ENCODE results near the gene SLC27A1.

The SLC27A1 gene

GRCh38 chr19:17469481-17470067 lies 750 bp upstream of the SLC27A1 start:
- ATAC-seq = peak; percentile 77
- TF ChIP-seq GLIS3 (CRISPR knock-in tag; IDR thresholded peaks at IDR 0.05) (no peak), ARNTL (CRISPR knock-in tag; IDR thresholded peaks at IDR 0.05; ENCODE audit: borderline replicate concordance, low read depth) (no peak), RARB (CRISPR knock-in tag; IDR thresholded peaks at IDR 0.05) (no peak), ESRRG (CRISPR knock-in tag; IDR thresholded peaks at IDR 0.05) (no peak)

GRCh38 chr19:17471410-17472125 lies 1.2 kb downstream of the SLC27A1 start:
- no peak for TF ChIP-seq TCF4 (CRISPR knock-in tag; IDR thresholded peaks at IDR 0.05; ENCODE audit: borderline replicate concordance)
- TF ChIP-seq ISL1 (CRISPR knock-in tag; IDR thresholded peaks at IDR 0.05) = no peak
- TF ChIP-seq ZFP30 (CRISPR knock-in tag; IDR thresholded peaks at IDR 0.05) = no peak
- no peak for TF ChIP-seq OSR1 (CRISPR knock-in tag; IDR thresholded peaks at IDR 0.05)
- TF ChIP-seq TOX (CRISPR knock-in tag; IDR thresholded peaks at IDR 0.05; ENCODE audit: borderline replicate concordance) = no peak
- no peak for TF ChIP-seq CSDC2 (CRISPR knock-in tag; IDR thresholded peaks at IDR 0.05)
- no peak for TF ChIP-seq PPARA (CRISPR knock-in tag; IDR thresholded peaks at IDR 0.05; ENCODE audit: borderline replicate concordance)
- no peak for TF ChIP-seq CSRNP3 (CRISPR knock-in tag; IDR thresholded peaks at IDR 0.05)
- no peak for TF ChIP-seq ZNF8 (CRISPR knock-in tag; IDR thresholded peaks at IDR 0.05)
- TF ChIP-seq ZNF565 (CRISPR knock-in tag; conservative IDR thresholded peaks at IDR 0.05; ENCODE audit: low read depth) = no peak
- TF ChIP-seq RARB (CRISPR knock-in tag; IDR thresholded peaks at IDR 0.05) = no peak
- TF ChIP-seq POU6F1 (CRISPR knock-in tag; IDR thresholded peaks at IDR 0.05; ENCODE audit: borderline replicate concordance, low read depth) = no peak
- TF ChIP-seq ZNF70 (CRISPR knock-in tag; IDR thresholded peaks at IDR 0.05) = no peak
- TF ChIP-seq PATZ1 (CRISPR knock-in tag; IDR thresholded peaks at IDR 0.05; ENCODE audit: borderline replicate concordance) = no peak
- TF ChIP-seq ZFP3 (CRISPR knock-in tag; IDR thresholded peaks at IDR 0.05) = no peak
- no peak for TF ChIP-seq ESRRG (CRISPR knock-in tag; IDR thresholded peaks at IDR 0.05)
- TF ChIP-seq GLIS3 (CRISPR knock-in tag; IDR thresholded peaks at IDR 0.05) = no peak
- no peak for TF ChIP-seq ZC3H10 (CRISPR knock-in tag; IDR thresholded peaks at IDR 0.05)
- no peak for ATAC-seq

- no peak for ATAC-seq
- no peak for TF ChIP-seq TOX (CRISPR knock-in tag; IDR thresholded peaks at IDR 0.05; ENCODE audit: borderline replicate concordance)
- TF ChIP-seq ESRRG (CRISPR knock-in tag; IDR thresholded peaks at IDR 0.05) = no peak
- TF ChIP-seq ZC3H10 (CRISPR knock-in tag; IDR thresholded peaks at IDR 0.05) = no peak
- TF ChIP-seq OSR1 (CRISPR knock-in tag; IDR thresholded peaks at IDR 0.05) = no peak
- no peak for TF ChIP-seq ZNF8 (CRISPR knock-in tag; IDR thresholded peaks at IDR 0.05)
- no peak for TF ChIP-seq TSHZ2 (CRISPR knock-in tag; IDR thresholded peaks at IDR 0.05)
- no peak for TF ChIP-seq ISL1 (CRISPR knock-in tag; IDR thresholded peaks at IDR 0.05)
- TF ChIP-seq ZFP3 (CRISPR knock-in tag; IDR thresholded peaks at IDR 0.05) = no peak
- no peak for TF ChIP-seq CSDC2 (CRISPR knock-in tag; IDR thresholded peaks at IDR 0.05)
- no peak for TF ChIP-seq ZFP30 (CRISPR knock-in tag; IDR thresholded peaks at IDR 0.05)
- TF ChIP-seq CREB5 (CRISPR knock-in tag; IDR thresholded peaks at IDR 0.05; ENCODE audit: low read depth) = no peak
- no peak for TF ChIP-seq SNAI2 (CRISPR knock-in tag; IDR thresholded peaks at IDR 0.05)
- TF ChIP-seq GLIS3 (CRISPR knock-in tag; IDR thresholded peaks at IDR 0.05) = no peak
- TF ChIP-seq POU6F1 (CRISPR knock-in tag; IDR thresholded peaks at IDR 0.05; ENCODE audit: borderline replicate concordance, low read depth) = no peak
- TF ChIP-seq CSRNP3 (CRISPR knock-in tag; IDR thresholded peaks at IDR 0.05) = no peak
- TF ChIP-seq TCF4 (CRISPR knock-in tag; IDR thresholded peaks at IDR 0.05; ENCODE audit: borderline replicate concordance) = no peak
- TF ChIP-seq ZNF565 (CRISPR knock-in tag; conservative IDR thresholded peaks at IDR 0.05; ENCODE audit: low read depth) = no peak
These were observed 2.7 kb downstream of the SLC27A1 start for GRCh38 chr19:17473041-17473440.
